DOHH2 (cell line): Measurements from ENCODE around the gene NRROS.
"Not testable (repeated sequence)": the region's sequence is repeated elsewhere in the genome, so short reads cannot be mapped to it uniquely, and the experiment has no call there.

Experiments used
- EZH2phosphoT487 ChIP-seq: fragments of 200-600 bp; sonication (generic); IDR thresholded peaks from 2 replicates; pipeline ENCODE4 v1.6.1; 2017; ENCODE audit warnings: borderline replicate concordance, mild to moderate bottlenecking, antibody characterized with exemption, low read length, moderate library complexity, mixed read lengths
- TF ChIP-seq, protein P1 (sequence below): fragments of 200-600 bp; sonication (generic); IDR thresholded peaks from one replicate; pipeline ENCODE4 v1.5.1; 2014; ENCODE audit warnings: antibody characterized with exemption, mild to moderate bottlenecking, low read depth, low read length; ENCODE audit not compliant: poor library complexity, severe bottlenecking

- TF ChIP-seq, protein P1, sequence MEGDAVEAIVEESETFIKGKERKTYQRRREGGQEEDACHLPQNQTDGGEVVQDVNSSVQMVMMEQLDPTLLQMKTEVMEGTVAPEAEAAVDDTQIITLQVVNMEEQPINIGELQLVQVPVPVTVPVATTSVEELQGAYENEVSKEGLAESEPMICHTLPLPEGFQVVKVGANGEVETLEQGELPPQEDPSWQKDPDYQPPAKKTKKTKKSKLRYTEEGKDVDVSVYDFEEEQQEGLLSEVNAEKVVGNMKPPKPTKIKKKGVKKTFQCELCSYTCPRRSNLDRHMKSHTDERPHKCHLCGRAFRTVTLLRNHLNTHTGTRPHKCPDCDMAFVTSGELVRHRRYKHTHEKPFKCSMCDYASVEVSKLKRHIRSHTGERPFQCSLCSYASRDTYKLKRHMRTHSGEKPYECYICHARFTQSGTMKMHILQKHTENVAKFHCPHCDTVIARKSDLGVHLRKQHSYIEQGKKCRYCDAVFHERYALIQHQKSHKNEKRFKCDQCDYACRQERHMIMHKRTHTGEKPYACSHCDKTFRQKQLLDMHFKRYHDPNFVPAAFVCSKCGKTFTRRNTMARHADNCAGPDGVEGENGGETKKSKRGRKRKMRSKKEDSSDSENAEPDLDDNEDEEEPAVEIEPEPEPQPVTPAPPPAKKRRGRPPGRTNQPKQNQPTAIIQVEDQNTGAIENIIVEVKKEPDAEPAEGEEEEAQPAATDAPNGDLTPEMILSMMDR, result not testable (repeated sequence)
- not testable (repeated sequence) for TF ChIP-seq EZH2phosphoT487
Measured at GRCh38 chr3:196619627-196620026, 19.9 kb upstream of the NRROS start.
